Neural crest cell (in vitro differentiated cells): ENCODE data around the gene NCK2. TPM values are rescaled to one million over a fixed set of nuclear protein-coding genes. Genes with fewer than 3 reads are reported as not detected.

ENCODE experiments used
- DNase-seq: peaks from one replicate; pipeline ENCODE4 v3.0.0; 2021; ENCODE audit warnings: low read depth, mixed read lengths, low spot score
- H3K27ac Mint-ChIP-seq: one replicate; pipeline ENCODE4 v1.8.0; 2021; ENCODE audit warnings: mild to moderate bottlenecking, mixed read lengths; ENCODE audit not compliant: unreplicated experiment
- H3K27me3 Mint-ChIP-seq: 2 replicates; pipeline ENCODE4 v1.8.0; 2021; ENCODE audit warnings: low read depth, mild to moderate bottlenecking, mixed read lengths
- H3K36me3 Mint-ChIP-seq: 2 replicates; pipeline ENCODE4 v1.8.0; 2021; ENCODE audit warnings: low read depth, mild to moderate bottlenecking, mixed read lengths
- H3K4me1 Mint-ChIP-seq: 2 replicates; pipeline ENCODE4 v1.8.0; 2021; ENCODE audit warnings: mixed read lengths
- H3K4me3 Mint-ChIP-seq: one replicate; pipeline ENCODE4 v1.8.0; 2021; ENCODE audit warnings: mild to moderate bottlenecking, mixed read lengths
- H3K9me3 Mint-ChIP-seq: 2 replicates; pipeline ENCODE4 v1.8.0; 2021; ENCODE audit warnings: mixed read lengths
- total RNA-seq: library from RNA; stranded (reverse); gene quantifications from 2 replicates; pipeline ENCODE4 v1.2.1, GENCODE V29; 2021
- TF ChIP-seq, protein P1 (sequence below): fragments of 200-600 bp; sonication (generic); conservative IDR thresholded peaks from 2 replicates; pipeline ENCODE4 v1.5.0; 2021; ENCODE audit warnings: antibody characterized with exemption, mild to moderate bottlenecking

The NCK2 gene
- total RNA-seq, 1 donor from 2014 or later, result 71.9 TPM

- Mint-ChIP-seq H3K27ac (no peak overlapping the region), H3K36me3 (peaks cover 5% of the 10 kb centered on the region)
Measured at GRCh38 chr2:105849431-105850179, 104.9 kb downstream of the NCK2 start.

DNA sequence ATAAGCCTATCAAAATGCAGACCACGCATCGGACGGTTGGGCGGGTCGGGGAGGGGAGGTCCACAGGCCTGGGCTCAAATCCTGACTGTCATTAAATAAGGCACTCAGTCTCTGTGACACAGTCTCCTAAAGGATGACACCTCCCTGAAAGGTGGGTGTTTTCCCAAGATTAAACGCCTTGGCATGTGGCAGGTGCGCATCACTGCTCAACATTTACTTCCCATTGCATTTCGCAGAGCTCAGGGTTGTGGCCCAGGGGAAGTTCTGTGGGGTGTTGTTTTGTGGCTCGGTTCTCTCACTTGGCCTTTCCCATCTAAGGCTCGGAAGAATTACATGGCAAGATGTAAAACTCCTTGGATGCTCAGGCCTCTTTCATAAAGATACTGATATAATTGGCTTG, 107.4 kb downstream of the NCK2 start:
- H3K27me3 Mint-ChIP-seq, result no peaks in the 10 kb centered on the region
- peaks cover 15% of the 10 kb centered on the region for H3K36me3 Mint-ChIP-seq
- H3K27ac Mint-ChIP-seq, result no peak overlapping the region
- TF ChIP-seq, protein P1, sequence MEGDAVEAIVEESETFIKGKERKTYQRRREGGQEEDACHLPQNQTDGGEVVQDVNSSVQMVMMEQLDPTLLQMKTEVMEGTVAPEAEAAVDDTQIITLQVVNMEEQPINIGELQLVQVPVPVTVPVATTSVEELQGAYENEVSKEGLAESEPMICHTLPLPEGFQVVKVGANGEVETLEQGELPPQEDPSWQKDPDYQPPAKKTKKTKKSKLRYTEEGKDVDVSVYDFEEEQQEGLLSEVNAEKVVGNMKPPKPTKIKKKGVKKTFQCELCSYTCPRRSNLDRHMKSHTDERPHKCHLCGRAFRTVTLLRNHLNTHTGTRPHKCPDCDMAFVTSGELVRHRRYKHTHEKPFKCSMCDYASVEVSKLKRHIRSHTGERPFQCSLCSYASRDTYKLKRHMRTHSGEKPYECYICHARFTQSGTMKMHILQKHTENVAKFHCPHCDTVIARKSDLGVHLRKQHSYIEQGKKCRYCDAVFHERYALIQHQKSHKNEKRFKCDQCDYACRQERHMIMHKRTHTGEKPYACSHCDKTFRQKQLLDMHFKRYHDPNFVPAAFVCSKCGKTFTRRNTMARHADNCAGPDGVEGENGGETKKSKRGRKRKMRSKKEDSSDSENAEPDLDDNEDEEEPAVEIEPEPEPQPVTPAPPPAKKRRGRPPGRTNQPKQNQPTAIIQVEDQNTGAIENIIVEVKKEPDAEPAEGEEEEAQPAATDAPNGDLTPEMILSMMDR, result no peak
- no peaks in the 10 kb centered on the region for H3K9me3 Mint-ChIP-seq
- H3K4me1 Mint-ChIP-seq, result peaks cover 10% of the 10 kb centered on the region
- no peak for DNase-seq
- no peak overlapping the region for H3K4me3 Mint-ChIP-seq

More at GRCh38 chr2:105849431-105850179, 104.9 kb downstream of the NCK2 start:
- Mint-ChIP-seq H3K27me3 (no peaks in the 10 kb centered on the region), H3K9me3 (no peaks in the 10 kb centered on the region), H3K4me1 (peaks cover 10% of the 10 kb centered on the region), H3K4me3 (no peak overlapping the region)
- no peak for DNase-seq
- TF ChIP-seq, protein P1, result no peak

- no peak for DNase-seq
- H3K27ac Mint-ChIP-seq, result peak overlapping the region; percentile 70
- peaks cover 10% of the 10 kb centered on the region for H3K4me1 Mint-ChIP-seq
- H3K36me3 Mint-ChIP-seq, result peaks cover 15% of the 10 kb centered on the region
- H3K9me3 Mint-ChIP-seq, result no peaks in the 10 kb centered on the region
- no peaks in the 10 kb centered on the region for H3K27me3 Mint-ChIP-seq
- TF ChIP-seq, protein P1, result no peak
- H3K4me3 Mint-ChIP-seq, result no peak overlapping the region
Measured at GRCh38 chr2:105853354-105854088, 108.8 kb downstream of the NCK2 start.

DNA sequence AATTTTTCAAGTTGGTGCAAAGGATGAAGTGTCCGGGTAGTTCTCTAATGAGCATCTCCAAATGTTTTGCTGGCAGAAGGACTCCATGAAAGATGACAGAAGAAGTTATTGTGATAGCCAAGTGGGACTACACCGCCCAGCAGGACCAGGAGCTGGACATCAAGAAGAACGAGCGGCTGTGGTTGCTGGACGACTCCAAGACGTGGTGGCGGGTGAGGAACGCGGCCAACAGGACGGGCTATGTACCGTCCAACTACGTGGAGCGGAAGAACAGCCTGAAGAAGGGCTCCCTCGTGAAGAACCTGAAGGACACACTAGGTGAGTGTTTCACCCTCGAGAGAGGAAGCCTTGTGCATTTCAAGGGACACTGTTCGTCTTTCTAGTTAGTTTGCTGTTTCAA, 110.3 kb downstream of the NCK2 start:
- H3K4me1 Mint-ChIP-seq, result peaks cover 10% of the 10 kb centered on the region
- H3K27ac Mint-ChIP-seq, result no peak overlapping the region
- DNase-seq, result no peak
- H3K36me3 Mint-ChIP-seq, result peaks cover 15% of the 10 kb centered on the region
- TF ChIP-seq, protein P1, result no peak
- H3K9me3 Mint-ChIP-seq, result no peaks in the 10 kb centered on the region
- no peaks in the 10 kb centered on the region for H3K27me3 Mint-ChIP-seq
- no peak overlapping the region for H3K4me3 Mint-ChIP-seq

DNA sequence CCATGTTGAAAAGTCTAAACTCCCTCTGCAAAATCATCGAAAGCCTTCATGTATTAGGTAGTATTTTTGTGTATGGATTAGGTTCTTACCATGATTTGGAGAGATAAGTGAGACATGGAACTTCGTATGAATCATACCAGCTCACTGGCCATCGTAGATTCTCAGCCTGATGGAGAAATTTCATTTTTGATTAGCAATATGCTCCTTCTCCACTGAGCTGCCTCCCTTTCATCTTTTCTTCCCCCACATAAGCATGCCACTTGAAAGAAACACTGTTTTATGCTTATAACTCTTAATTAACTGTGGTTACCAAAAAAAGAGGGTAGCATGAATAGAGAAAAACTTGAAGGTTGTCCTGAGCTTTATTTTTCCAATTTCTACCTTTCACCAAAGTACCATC, 111.9 kb downstream of the NCK2 start:
- H3K27me3 Mint-ChIP-seq, result no peaks in the 10 kb centered on the region
- DNase-seq, result no peak
- peaks cover 8% of the 10 kb centered on the region for H3K4me1 Mint-ChIP-seq
- no peak overlapping the region for H3K4me3 Mint-ChIP-seq
- TF ChIP-seq, protein P1, result no peak
- H3K9me3 Mint-ChIP-seq, result no peaks in the 10 kb centered on the region
- peaks cover 13% of the 10 kb centered on the region for H3K36me3 Mint-ChIP-seq
- no peak overlapping the region for H3K27ac Mint-ChIP-seq
